Stimulated activated CD8-positive, alpha-beta memory T cell treated with anti-CD3 and anti-CD28 coated beads, Interleukin-12 subunit alpha, Interleukin-12 subunit beta, amount 100 ng/mL, for 24 hours (primary cell): ENCODE results near the gene GAB2.

Source experiments
- DNase-seq: peaks from one replicate; pipeline ENCODE4 v3.0.0-alpha.2; 2020; ENCODE audit errors: extremely low read depth

The GAB2 gene

GRCh38 chr11:78428266-78428636, 10.6 kb upstream of the GAB2 start:
- no peak for DNase-seq

DNA sequence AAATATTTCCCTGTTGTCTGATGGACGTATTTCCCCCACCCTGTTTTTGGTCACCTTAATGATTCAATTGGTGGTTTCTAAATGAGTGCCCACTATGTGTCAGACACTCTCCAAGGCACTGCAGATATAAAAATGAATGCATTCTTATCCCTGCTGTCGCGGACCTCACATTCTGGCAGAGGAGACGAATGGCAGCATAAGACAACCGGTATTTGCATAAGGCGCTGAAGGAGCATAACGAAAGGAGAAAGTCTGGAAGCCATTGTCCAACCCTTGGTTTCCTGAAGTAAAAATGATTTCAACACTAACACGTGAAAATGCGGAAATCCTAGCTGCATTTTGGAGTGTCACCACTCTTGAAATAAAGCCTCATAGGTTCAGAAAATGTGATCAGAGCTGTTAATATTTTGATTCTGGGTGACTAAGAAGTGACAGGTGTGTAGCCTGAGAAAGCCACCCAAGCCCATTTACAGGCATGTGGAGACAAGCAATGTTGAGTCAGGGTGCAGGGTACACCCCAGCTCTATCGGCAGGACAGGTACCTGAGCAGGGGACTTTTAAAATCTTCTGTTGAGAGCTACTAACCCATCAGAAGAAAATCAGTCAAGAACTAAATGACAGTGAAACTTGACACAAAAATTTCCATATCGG, 10.1 kb upstream of the GAB2 start:
- DNase-seq = no peak

- DNase-seq = no peak
Measured at GRCh38 chr11:78426845-78427244, 9.2 kb upstream of the GAB2 start.

- no peak for DNase-seq
Measured at GRCh38 chr11:78425399-78426070, 7.9 kb upstream of the GAB2 start.

DNA sequence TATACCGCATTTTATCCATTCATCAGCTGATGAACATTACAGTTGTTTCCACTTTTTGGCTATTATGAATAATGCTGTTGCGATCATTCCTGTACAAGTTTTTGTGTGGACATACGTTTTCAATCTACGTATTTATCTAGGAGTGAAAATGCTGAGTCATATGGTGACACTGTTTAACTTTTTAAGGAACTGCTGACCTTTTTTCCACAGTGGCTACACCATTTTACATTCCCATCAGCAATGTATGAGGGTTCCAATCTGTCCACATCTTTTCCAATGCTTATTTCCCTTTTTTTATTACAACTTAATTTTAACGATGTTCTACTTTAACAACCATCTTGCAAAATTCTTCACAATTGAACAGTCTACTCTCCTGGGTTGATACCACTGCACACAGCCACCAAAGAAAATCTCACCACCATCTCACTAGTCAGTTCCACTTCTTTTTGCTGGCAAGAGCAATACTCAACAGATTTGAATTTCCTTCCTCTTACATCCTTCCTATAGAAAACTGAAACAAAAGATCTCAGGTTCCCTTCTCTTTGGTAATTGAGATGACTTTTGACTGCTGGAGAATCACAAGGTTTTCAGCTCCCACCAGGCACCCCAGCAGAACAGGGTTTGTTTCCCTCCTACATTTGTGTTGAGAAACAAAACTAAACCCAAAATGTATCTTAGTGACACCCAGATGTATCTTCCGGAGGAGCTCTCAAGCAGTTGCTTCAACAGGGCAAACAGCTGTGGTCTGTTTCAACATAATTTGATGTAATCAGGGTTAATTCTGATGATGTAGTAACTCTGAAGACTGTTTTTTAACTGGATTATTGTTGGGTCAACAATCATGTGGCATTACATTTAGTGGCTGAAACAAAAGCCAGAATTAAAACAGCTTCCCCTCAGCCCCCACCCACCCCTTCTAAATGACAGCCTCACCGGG, 7.0 kb upstream of the GAB2 start:
- no peak for DNase-seq

GRCh38 chr11:78423241-78423640, 5.6 kb upstream of the GAB2 start:
- no peak for DNase-seq

- DNase-seq = no peak
Measured at GRCh38 chr11:78420796-78421209, 3.2 kb upstream of the GAB2 start.

- DNase-seq = no peak
Measured at GRCh38 chr11:78420255-78420764, 2.7 kb upstream of the GAB2 start.

DNA sequence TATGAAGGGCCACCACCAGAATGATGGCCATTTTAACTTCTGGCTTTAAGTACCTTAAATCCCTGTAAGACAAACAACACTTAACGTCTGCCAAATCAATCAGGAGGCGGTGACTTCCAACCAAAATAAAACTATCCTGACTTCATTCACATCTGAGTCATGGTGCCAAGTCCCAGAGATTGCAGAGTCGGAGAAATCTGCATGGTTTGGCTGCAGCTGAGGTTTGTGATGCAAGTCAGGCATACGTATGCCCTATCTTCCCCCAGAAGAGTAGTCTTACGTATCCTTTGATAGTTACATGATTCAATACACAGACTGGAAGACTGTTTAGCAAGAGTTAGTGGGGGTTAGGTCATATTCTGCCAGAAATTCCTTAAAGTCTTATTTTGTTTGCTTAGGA, 1.7 kb upstream of the GAB2 start:
- no peak for DNase-seq

DNA sequence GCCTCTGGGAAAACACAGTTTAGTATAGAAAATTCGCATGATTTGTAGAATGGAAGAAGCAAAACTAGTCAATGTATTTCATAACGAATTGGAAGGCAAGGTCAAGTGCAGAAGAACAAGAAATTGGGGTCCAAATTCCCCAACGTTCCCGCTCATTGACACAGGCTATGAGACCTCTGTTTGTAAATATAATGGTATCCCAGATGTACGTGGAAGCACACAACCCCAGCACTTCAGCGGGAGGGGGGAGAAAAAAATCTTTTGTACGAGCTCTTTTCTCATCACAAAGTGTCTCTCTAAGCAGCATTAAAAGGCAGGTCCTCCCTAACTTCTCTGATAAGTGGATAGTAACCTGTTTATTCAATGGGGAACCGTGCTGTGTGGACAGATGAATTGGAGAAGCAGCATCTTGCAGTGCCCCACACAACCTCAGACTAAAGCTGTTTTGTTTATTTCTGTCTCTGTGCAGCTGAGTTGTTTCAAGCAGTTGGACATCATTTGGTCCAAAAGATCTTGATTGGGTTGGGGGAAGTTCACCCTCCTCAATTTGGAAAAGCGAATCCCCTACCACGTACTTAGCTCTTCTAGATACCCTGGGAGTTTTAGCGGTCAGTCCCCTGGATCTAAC, 1.1 kb upstream of the GAB2 start:
- DNase-seq = no peak

DNA sequence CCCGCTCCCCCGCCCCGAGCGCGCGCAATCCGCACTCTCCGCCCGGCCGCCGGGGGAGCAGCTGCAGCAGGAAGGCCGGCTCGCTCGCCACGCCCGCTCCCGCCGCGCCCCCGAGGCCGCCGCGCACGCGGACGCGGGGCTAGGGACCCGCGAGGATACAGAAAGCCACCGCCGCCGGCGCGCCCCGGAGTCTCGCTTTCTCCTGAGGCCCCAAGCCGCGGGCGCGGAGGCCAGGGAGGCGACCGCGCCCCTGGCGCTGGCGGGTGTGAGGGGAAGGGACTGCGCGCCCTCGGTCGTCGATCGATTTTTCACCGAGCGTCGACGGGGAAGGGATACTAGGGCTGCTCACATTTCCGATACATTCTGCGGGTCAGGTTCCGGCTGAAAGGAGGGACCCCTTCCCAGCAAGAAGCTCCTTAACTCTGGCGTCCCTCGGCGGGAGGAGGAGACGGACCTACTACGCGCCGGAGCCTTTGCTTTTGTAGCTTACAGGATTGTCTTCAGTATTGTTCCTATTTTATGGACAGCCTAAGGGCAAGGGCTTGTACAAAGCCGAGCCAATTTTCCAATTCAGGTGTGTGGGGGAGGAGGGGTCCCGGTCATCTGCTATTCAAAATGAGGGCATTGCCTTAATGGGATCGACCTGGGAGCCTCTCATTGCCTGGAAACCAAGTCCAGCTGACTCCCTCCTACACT, 416 bp upstream of the GAB2 start:
- DNase-seq = peak; percentile 38

GRCh38 chr11:78416285-78417174, 1.1 kb downstream of the GAB2 start:
- DNase-seq = peak; percentile 43

DNA sequence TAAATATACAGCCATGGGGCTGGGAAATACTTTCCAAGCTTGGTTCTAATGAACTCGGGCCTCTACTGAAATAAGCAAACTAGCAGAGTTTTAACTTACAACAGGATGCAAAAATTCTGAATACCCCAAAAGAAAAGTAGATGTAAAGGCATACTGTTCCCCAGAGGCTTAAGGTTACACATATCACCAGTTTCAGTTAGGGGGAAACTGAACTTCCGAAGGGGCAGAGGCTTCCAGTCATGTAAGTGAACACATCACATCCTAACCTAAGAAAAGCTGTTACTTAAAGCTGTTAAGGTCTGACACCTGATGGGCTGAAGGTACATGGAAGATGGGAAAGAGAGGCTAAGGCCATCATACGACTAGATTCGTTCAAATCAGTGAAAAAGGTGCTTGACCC, 2.3 kb downstream of the GAB2 start:
- DNase-seq = no peak

DNA sequence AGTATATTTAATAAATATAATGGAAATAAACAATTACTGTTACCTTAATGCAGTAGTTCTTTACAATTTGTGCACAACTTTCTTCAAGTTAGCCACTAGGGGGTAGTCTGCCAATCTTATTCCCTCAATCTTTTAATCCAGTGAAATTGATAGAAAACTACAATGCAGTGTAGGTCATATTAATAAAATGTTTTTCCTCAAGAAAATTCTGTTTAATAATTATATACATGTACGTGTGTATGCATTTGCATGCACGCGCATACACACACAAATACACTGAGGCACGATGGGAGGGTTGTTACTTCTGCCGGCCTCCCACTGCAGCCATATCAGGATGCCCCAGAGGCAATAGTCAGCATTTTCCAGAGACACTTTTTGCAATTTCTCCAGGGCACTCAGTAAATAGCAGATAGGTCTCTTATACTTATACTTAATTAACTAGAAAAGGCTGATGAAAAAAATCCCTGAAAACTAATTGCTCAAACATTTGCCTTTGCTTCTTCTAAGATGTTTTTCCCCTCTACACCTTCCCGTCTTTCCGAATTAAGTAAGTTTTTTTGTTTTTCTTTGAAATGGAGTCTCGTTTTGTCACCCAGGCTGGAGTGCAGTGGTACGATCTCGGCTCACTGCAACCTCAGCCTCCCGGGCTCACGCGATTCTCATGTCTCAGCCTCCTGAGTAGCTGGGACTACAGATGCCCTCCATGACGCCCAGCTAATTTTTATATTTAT, 3.1 kb downstream of the GAB2 start:
- DNase-seq = no peak

GRCh38 chr11:78408619-78409018, 9.0 kb downstream of the GAB2 start:
- DNase-seq = no peak

- DNase-seq = no peak
Measured at GRCh38 chr11:78406568-78407196, 10.9 kb downstream of the GAB2 start.

DNA sequence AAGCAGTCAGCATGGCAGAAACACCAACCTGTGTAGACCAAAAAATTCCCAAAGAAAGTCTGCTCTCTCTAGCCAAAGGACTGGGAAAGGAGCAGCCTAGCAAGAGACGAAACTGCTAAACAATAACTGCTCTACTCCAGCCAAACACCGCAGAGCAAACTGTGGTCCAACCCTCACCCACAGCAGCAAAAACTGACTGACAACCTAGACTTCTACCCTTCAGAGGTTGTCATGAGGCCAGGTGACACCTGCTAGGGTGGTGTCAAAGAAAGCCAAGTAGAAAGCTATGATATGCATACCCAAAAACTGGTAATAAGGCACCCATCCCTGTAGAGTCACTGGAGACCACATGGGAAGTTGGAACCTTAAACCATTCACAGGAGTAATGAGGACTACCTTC, 11.8 kb downstream of the GAB2 start:
- DNase-seq = no peak

GRCh38 chr11:78403781-78404180, 13.8 kb downstream of the GAB2 start:
- DNase-seq = no peak

- DNase-seq = no peak
Measured at GRCh38 chr11:78402847-78403246, 14.8 kb downstream of the GAB2 start.
